HepG2 (cell line): ENCODE data around the gene DNPH1. TPM values are rescaled to one million over a fixed set of nuclear protein-coding genes. Genes with fewer than 3 reads are reported as not detected.

Experiments
- AKAP8 ChIP-seq: sonication (generic); formaldehyde crosslinking; IDR thresholded peaks from 2 replicates; pipeline ENCODE4 v1.5.1; 2020; ENCODE audit warnings: mild to moderate bottlenecking, missing genetic modification reagents
- CBX2 ChIP-seq, 2 experiments: fragments of 200-600 bp in 1 of 2; sonication (generic); formaldehyde crosslinking in 1 of 2; IDR thresholded peaks; 2 replicates each; pipeline versions ENCODE4 v1.7.0 to v1.8.1; 2018 to 2022; ENCODE audit warnings: low read depth in 2 of 2, low read length in 1 of 2, mild to moderate bottlenecking in 1 of 2, missing genetic modification reagents in 1 of 2
- FOSL2 ChIP-seq: sonication (generic); formaldehyde crosslinking; IDR thresholded peaks from 2 replicates; pipeline ENCODE4 v1.4.0; 2020; ENCODE audit warnings: missing genetic modification reagents
- FOXA1 ChIP-seq, 2 experiments: fragments of 450-650 bp in 1 of 2; sonication (generic) in 1 of 2; formaldehyde crosslinking in 1 of 2; IDR thresholded peaks; 2 replicates each; pipeline versions ENCODE4 v1.4.0 to v1.6.1; 2016 to 2020; ENCODE audit warnings: missing genetic modification reagents in 1 of 2
- HNRNPK ChIP-seq: fragments of 200-400 bp; formaldehyde crosslinking; IDR thresholded peaks from 2 replicates; pipeline ENCODE4 v1.6.1; 2018; ENCODE audit warnings: low read length, low read depth, moderate library complexity, mild to moderate bottlenecking; ENCODE audit not compliant: poor library complexity, severe bottlenecking
- HOXA9 ChIP-seq: sonication (generic); formaldehyde crosslinking; IDR thresholded peaks from 2 replicates; pipeline ENCODE4 v1.8.1; 2022; ENCODE audit warnings: missing genetic modification reagents, mild to moderate bottlenecking, moderate library complexity, borderline replicate concordance
- KAT2B ChIP-seq: fragments of 150-350 bp; IDR thresholded peaks from 2 replicates; pipeline ENCODE4 v1.6.1; 2014; ENCODE audit warnings: low read depth, low read length, borderline replicate concordance
- KDM6A ChIP-seq: IDR thresholded peaks from 2 replicates; pipeline ENCODE4 v1.6.1; 2016; ENCODE audit warnings: low read depth
- NCOA2 ChIP-seq: sonication (generic); formaldehyde crosslinking; IDR thresholded peaks from 2 replicates; pipeline ENCODE4 v1.8.0; 2022; ENCODE audit warnings: inconsistent platforms
- POLR2A ChIP-seq, 2 experiments: IDR thresholded peaks; 2 replicates each; pipeline ENCODE4 v1.6.1; 2011; ENCODE audit warnings: low read depth in 2 of 2, low read length in 2 of 2, mild to moderate bottlenecking in 1 of 2, moderate library complexity in 1 of 2; ENCODE audit not compliant: insufficient read depth in 1 of 2
- RNF2 ChIP-seq: fragments of 450-650 bp; conservative IDR thresholded peaks from 2 replicates; pipeline ENCODE4 v1.6.1; 2016; ENCODE audit warnings: low read depth
- SMYD3 ChIP-seq: sonication (generic); formaldehyde crosslinking; IDR thresholded peaks from 2 replicates; pipeline ENCODE4 v1.8.1; 2023; ENCODE audit warnings: mild to moderate bottlenecking, missing genetic modification reagents
- U2AF1 ChIP-seq: fragments of 200-400 bp; formaldehyde crosslinking; optimal IDR thresholded peaks from 2 replicates; pipeline ENCODE3; 2017; ENCODE audit warnings: mild to moderate bottlenecking, low read depth, low read length
- YEATS4 ChIP-seq: sonication (generic); formaldehyde crosslinking; IDR thresholded peaks from 2 replicates; pipeline ENCODE4 v1.4.0; 2020; ENCODE audit warnings: missing genetic modification reagents, borderline replicate concordance
- ZNF124 ChIP-seq: sonication (generic); formaldehyde crosslinking; IDR thresholded peaks from 2 replicates; pipeline ENCODE4 v1.4.0; 2020; ENCODE audit warnings: missing genetic modification reagents
- ZNF230 ChIP-seq: sonication (generic); formaldehyde crosslinking; IDR thresholded peaks from 2 replicates; pipeline ENCODE4 v1.4.0; 2020; ENCODE audit warnings: mild to moderate bottlenecking, missing genetic modification reagents
- ZNF33B ChIP-seq: sonication (generic); formaldehyde crosslinking; IDR thresholded peaks from 2 replicates; pipeline ENCODE4 v1.5.1; 2020; ENCODE audit warnings: mild to moderate bottlenecking, missing genetic modification reagents
- ZNF34 ChIP-seq: sonication (generic); formaldehyde crosslinking; IDR thresholded peaks from 2 replicates; pipeline ENCODE4 v1.4.0; 2020; ENCODE audit warnings: mild to moderate bottlenecking, missing genetic modification reagents, borderline replicate concordance
- ZNF501 ChIP-seq: sonication (generic); formaldehyde crosslinking; IDR thresholded peaks from 2 replicates; pipeline ENCODE4 v1.5.1; 2020; ENCODE audit warnings: mild to moderate bottlenecking, moderate library complexity, missing genetic modification reagents
- ZNF549 ChIP-seq: sonication (generic); formaldehyde crosslinking; IDR thresholded peaks from 2 replicates; pipeline ENCODE4 v1.5.0; 2020; ENCODE audit warnings: missing genetic modification reagents
- ZNF674 ChIP-seq: sonication (generic); formaldehyde crosslinking; IDR thresholded peaks from 2 replicates; pipeline ENCODE4 v1.5.0; 2020; ENCODE audit warnings: low read depth, mild to moderate bottlenecking, missing genetic modification reagents
- ZNF773 ChIP-seq: sonication (generic); formaldehyde crosslinking; IDR thresholded peaks from 2 replicates; pipeline ENCODE4 v1.4.0; 2020; ENCODE audit warnings: missing genetic modification reagents, borderline replicate concordance
- polyA plus RNA-seq, 8 experiments: library from polyadenylated mRNA; depleted of rRNA in 3 of 8; stranded (reverse) in 7 of 8; unstranded in 1 of 8; fragments of >200 nt; fragmentation: Illumina TruSeq in 4 of 8; extraction: Trizol in 4 of 8; gene quantifications; 2 replicates each; pipeline versions ENCODE4 v1.2.1 to v1.2.3, GENCODE V29; 2011 to 2016; ENCODE audit warnings: low read depth in 4 of 8, missing spikeins in 1 of 8, mixed read lengths in 1 of 8; ENCODE audit not compliant: insufficient read depth in 1 of 8
- total RNA-seq, 5 experiments: library from RNA; depleted of rRNA; stranded (reverse); fragments of >200 nt; fragmentation: Illumina TruSeq; extraction: Trizol; gene quantifications; 2 replicates each; pipeline ENCODE4 v1.2.3, GENCODE V29; 2016; ENCODE audit warnings: low read depth in 1 of 5
- TF ChIP-seq, protein P1 (sequence below): IDR thresholded peaks from 2 replicates; pipeline ENCODE4 v1.6.1; 2012; ENCODE audit warnings: inconsistent platforms
- TF ChIP-seq, protein P2 (sequence below): sonication (generic); formaldehyde crosslinking; conservative IDR thresholded peaks from 2 replicates; pipeline ENCODE4 v1.4.0; 2020; ENCODE audit warnings: missing genetic modification reagents
- TF ChIP-seq, protein P3 (sequence below): sonication (generic); formaldehyde crosslinking; IDR thresholded peaks from 2 replicates; pipeline ENCODE4 v1.8.1; 2023; ENCODE audit warnings: missing genetic modification reagents, inconsistent platforms, borderline replicate concordance

DNPH1 gene
- total and polyA plus RNA-seq, 2 of the 13 experiments (the other 11 are each of a cell fraction or from before 2014, with no cell fraction given) = 56.5 to 75.1 TPM

DNA sequence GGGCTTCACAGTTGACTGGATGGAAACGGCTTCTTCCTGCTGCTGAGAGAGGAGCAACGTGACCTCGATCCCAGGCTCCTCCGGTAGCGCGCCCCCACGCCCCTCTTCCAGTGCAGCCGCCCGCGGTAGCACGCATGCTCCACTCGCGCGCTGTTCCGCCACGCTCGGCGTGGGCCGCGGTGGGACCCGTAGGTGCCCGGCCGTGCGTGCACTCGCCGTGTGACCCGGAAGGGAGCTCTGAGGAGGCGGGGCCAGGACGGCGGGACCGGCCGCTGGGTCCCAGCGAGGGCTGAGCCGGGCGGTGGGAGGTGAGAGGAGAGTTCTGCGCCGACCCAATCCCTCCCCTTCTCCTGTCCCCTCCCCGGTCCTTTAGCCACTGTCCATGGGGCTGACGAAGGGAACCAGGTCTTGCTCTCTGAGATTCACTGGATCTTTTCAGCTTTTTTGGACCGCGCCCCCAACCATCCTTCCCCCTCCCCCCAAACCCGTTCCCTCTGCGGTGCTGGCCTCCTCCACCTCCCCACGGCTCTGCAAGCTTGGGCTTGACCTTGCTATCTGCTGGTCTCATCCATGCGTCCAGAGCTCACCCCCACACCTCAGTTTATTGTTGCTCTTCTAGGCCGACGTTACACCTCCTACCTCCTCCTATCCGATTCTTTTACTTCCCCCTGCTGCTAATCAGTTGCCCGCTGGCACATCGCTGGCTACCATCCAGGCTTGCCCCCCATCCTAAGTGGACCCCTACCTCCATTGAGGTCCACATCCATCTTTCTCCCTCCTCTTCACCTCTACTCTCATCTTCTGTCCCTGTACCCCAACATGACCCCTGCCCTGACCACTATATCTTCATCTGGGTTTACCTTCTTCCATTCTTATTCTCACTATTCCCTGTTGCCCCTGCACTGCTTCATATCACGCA, 47.1 kb downstream of the DNPH1 start, which contains the start of gene CUL9 (continued):
- TF ChIP-seq HOXA9 (CRISPR knock-in tag) (no peak), ZNF33B (CRISPR knock-in tag) (no peak), SMYD3 (CRISPR knock-in tag) (no peak), FOSL2 (CRISPR knock-in tag) (peak; percentile 58; the same call in 1 of the 2 replicates), KAT2B (no peak), ZNF230 (CRISPR knock-in tag) (peak; percentile 94), NCOA2 (CRISPR knock-in tag) (peak; percentile 59; the same call in 1 of the 2 replicates), RNF2 (0 out of 2 replicates have a peak, but pooled peaks have one; percentile 71), ZNF674 (CRISPR knock-in tag) (no peak), U2AF1 (peak; percentile 43), AKAP8 (peak; percentile 96), KDM6A (no peak), ZNF773 (CRISPR knock-in tag) (no peak), FOXA1 (IDR thresholded peaks at IDR 0.05) (no peak), FOXA1 (CRISPR knock-in tag; IDR thresholded peaks at IDR 0.05) (peak; percentile 54; the same call in 1 of the 2 replicates), ZNF549 (CRISPR knock-in tag) (no peak), YEATS4 (CRISPR knock-in tag) (peak; percentile 93), ZNF501 (no peak), ZNF34 (CRISPR knock-in tag) (peak; percentile 82; the same call in 1 of the 2 replicates), HNRNPK (peak; percentile 99), ZNF124 (peak; percentile 92), CBX2 (IDR thresholded peaks at IDR 0.05; ENCODE audit: low read depth, low read length) (no peak), CBX2 (CRISPR knock-in tag; IDR thresholded peaks at IDR 0.05; ENCODE audit: low read depth) (no peak), POLR2A (IDR thresholded peaks at IDR 0.05; ENCODE audit: insufficient read depth in 1 of 2, low read depth in 2 of 2, low read length in 2 of 2) (peak; percentile 62 to 86; a peak in 3 of 4 replicates)
- TF ChIP-seq, protein P1, sequence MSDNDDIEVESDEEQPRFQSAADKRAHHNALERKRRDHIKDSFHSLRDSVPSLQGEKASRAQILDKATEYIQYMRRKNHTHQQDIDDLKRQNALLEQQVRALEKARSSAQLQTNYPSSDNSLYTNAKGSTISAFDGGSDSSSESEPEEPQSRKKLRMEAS = peak; percentile 96
- TF ChIP-seq, protein P2, sequence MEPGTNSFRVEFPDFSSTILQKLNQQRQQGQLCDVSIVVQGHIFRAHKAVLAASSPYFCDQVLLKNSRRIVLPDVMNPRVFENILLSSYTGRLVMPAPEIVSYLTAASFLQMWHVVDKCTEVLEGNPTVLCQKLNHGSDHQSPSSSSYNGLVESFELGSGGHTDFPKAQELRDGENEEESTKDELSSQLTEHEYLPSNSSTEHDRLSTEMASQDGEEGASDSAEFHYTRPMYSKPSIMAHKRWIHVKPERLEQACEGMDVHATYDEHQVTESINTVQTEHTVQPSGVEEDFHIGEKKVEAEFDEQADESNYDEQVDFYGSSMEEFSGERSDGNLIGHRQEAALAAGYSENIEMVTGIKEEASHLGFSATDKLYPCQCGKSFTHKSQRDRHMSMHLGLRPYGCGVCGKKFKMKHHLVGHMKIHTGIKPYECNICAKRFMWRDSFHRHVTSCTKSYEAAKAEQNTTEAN = peak; percentile 60; the same call in 1 of the 2 replicates
- TF ChIP-seq, protein P3, sequence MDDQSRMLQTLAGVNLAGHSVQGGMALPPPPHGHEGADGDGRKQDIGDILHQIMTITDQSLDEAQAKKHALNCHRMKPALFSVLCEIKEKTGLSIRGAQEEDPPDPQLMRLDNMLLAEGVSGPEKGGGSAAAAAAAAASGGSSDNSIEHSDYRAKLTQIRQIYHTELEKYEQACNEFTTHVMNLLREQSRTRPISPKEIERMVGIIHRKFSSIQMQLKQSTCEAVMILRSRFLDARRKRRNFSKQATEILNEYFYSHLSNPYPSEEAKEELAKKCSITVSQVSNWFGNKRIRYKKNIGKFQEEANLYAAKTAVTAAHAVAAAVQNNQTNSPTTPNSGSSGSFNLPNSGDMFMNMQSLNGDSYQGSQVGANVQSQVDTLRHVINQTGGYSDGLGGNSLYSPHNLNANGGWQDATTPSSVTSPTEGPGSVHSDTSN (CRISPR knock-in tag) = no peak
